HG02642 (cell line): ENCODE data around the gene CPLANE2.
"Not testable (repeated sequence)": the region's sequence is repeated elsewhere in the genome, so short reads cannot be mapped to it uniquely, and the experiment has no call there.

Experiments used
- ATAC-seq: cut with Tn5 transposase; IDR thresholded peaks from one replicate; pipeline ENCODE4 v1.9.1; 2021; ENCODE audit warnings: mild to moderate bottlenecking; ENCODE audit not compliant: unreplicated experiment, poor library complexity

CPLANE2 gene, protein sequence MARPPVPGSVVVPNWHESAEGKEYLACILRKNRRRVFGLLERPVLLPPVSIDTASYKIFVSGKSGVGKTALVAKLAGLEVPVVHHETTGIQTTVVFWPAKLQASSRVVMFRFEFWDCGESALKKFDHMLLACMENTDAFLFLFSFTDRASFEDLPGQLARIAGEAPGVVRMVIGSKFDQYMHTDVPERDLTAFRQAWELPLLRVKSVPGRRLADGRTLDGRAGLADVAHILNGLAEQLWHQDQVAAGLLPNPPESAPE

DNA sequence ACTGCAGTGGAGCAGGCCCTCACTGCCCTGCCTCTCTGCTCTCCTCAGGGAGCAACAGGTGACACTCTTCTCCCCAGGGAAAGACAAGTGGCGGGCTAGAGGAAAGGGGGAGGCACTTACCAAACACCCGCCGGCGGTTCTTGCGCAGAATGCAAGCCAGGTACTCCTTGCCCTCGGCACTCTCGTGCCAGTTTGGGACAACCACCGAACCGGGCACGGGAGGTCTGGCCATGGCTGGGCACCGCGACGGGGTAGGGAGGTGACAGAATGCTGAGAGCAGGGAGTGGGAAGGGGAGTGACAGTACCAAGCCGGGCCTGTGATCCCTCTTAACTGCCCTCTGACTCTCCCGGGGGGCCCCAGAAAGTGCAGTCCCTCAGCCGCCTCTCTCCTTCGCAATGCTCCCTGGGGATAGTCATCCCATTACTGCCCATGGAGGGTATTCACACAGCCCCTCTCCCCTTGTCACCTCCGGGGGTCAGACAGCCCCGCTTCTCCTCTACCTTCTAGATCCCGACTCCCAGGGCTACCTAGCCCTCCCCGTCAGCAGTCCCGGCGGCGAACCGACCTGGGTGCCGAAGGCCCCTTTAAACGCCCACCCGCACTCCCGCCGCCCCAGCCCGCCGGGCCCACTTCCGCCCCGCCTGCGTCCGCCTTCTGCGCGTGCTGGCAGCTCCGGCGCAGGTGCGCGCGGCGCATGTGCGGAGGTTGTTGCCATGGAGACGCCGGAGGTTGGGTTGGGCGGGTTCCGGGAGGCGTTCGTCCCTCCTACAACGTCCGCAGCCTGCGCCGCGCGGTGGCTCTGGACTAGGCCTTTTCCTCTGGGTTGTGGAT is at the start of gene CPLANE2:
Gene CPLANE2 (minus strand): TSS at position 673 of the 832 bp plus-strand sequence. CDS start 441 bp downstream, at position 232.
- peak; percentile 87 for ATAC-seq

GRCh38 chr1:16286122-16286521 is 49.1 kb upstream of the CPLANE2 start:
- ATAC-seq: no peak

GRCh38 chr1:16281765-16282164 is 44.8 kb upstream of the CPLANE2 start:
- ATAC-seq: no peak

DNA sequence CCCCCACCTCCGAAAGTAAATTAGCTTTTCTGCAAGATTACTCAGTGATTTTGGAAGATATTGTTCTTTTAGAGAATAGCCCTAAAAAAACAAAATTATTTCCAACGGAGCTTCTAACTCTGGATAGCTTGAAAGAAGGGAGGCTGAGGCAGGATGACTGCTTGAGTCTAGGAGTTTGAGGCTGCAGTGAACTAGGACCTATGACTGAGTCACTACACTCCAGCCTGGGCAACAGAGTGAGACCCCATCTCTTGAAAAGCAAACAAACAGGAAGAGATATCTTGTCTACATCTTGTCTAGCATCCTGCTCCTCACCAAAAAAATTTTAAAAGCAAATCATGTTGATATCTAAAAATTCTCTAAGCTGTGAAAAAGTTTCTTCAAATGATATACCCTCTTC is 42.2 kb upstream of the CPLANE2 start:
- ATAC-seq: no peak

- no peak for ATAC-seq
These were observed 39.5 kb upstream of the CPLANE2 start for GRCh38 chr1:16276302-16277030.

GRCh38 chr1:16275591-16275990 is 38.6 kb upstream of the CPLANE2 start:
- no peak for ATAC-seq

DNA sequence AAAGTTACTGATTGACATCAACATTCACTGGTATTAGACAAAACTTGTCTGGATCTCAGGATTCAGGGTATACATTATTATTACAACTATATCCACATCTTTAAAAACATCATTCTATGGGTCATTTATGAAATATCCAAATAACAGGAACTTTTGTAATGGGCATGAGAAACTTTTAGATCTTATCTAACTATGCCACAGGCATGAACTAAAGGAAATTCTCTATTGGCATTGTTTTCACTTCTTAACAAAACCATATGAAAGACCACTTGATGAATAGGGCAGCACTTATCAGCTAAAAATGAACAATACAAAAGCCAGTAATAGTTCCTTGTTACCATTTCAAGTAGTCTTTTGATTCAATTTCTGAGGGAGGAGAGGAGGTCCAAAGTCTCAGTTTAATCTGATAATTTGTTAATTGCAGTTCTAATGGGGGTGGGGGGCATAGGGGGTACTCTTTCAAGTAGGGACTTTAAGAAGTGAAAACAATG is 30.8 kb upstream of the CPLANE2 start:
- ATAC-seq: no peak

- ATAC-seq: no peak
These were observed 29.6 kb upstream of the CPLANE2 start for GRCh38 chr1:16266411-16267118.

- ATAC-seq: no peak
These were observed 25.1 kb upstream of the CPLANE2 start for GRCh38 chr1:16262067-16262466.

DNA sequence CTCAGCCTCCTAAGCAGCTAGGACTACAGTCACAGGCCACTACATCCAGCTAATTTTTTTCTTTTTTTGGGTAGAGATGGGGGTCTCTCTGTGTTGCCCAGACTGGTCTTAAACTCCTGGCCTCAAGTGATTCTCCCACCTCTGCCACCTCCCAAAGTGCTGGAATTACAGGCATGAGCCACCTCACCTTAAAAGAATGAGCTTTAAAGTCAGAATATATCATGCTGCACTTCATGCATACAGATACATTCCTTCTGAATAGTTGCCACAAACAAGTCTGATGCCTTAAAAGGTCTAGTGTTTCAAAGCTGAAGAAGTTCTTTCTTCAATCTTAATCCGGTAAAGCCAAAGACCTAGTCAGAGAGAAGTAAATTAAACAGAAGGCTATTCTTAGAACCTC is 23.8 kb upstream of the CPLANE2 start:
- no peak for ATAC-seq

DNA sequence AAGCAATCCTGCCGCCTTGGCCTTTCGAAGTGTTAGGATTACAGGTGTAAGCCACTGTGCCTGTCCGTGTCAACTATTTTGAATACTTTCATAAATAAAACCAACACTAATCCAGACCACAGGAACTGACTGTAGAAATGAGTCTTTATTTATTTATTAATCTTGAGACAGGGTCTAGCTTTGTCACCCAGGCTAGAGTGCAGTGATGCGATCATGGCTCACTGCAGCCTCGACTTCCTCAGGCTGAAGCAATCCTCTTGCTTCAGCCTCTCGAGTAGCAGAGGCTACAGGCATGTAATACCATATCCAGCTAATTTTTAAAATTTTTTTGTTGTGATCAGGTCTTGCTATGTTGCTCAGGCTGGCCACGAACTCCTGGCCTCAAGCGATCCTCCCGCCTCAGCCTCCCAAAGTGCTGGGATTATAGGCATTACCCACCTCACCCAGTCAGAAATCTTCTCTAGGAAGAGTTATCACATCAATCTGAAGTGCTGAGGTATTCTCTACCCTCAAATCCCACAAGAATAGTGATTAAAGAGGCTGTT is 21.7 kb upstream of the CPLANE2 start:
- ATAC-seq: no peak

GRCh38 chr1:16257968-16258367 is 21.0 kb upstream of the CPLANE2 start:
- ATAC-seq: no peak

GRCh38 chr1:16257556-16257955 is 20.6 kb upstream of the CPLANE2 start:
- not testable (repeated sequence) for ATAC-seq

DNA sequence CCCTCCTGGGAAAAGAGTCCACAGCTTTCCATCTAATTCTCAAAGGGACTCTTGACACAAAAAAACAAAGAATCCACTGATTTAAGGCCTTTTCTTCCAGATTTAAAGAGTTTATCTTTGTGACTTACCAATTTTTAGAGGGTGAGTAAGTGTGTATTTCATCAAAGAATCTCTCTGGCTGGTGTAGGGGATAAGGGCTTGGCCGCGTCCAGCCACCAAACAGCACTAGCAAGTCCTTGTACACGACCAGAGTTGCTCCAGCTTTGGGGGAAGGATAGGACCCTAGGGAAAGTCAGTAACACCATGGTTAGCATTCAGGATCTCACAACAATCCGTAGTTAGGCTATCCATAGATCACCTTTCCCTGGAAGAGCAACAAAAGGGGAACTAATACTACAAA is 19.5 kb upstream of the CPLANE2 start:
- ATAC-seq: no peak

DNA sequence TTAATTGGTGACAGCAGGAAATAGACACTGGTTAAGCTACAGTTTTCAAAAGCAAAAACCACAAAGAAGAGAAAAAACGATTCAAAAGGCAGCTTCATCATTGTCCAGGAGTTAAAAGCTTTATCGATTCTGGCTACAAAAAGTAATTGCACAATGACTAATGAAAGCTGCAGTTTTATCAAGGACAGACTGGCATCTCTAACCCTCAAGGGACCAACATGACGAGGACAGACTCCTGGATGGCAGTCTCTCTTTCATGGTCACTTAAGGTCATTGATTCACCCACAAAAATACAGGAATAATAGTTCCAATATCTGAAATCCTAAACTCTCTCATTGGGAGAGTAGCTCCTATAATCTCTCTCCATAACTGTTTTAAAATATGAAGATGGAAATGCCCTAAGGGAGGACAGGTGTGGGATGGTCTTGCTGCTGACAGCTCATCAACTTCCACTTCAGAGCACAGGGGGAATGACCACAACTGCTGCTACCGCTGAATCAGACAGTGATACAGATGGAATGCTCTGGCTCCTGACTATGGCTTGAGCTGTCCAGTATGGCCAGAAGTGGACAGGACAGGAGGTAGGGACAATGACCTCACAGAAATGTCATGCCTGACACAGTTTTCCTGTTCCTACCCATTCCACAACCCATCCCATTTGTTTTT is 17.4 kb upstream of the CPLANE2 start:
- no peak for ATAC-seq

DNA sequence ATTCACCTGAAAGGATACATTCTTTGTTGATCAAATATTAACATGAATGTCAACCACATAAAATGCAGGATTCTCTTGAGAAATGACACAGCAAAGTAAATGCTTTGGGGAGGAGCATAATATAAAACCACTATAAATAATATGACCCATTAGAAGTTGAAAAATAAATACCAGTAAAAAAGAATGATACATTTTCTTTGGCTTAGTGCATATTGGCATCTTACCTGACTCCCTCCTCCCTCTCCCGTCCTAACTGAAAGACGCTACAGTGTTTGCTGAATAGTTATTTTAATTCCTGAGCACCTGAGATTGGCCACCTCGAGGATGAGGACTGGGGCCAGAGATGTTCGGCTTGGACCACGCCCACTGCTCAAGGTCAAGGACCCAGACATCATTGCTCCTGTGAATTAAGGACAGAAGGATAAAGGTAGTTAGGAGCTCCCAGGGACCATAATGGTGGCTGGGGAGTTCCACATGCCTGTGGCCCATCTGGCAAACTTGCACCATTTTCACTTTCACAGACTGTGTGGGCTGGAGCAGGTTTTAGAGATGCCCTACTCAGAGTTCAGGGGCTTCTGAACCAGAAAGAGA is 16.4 kb upstream of the CPLANE2 start:
- ATAC-seq: no peak

DNA sequence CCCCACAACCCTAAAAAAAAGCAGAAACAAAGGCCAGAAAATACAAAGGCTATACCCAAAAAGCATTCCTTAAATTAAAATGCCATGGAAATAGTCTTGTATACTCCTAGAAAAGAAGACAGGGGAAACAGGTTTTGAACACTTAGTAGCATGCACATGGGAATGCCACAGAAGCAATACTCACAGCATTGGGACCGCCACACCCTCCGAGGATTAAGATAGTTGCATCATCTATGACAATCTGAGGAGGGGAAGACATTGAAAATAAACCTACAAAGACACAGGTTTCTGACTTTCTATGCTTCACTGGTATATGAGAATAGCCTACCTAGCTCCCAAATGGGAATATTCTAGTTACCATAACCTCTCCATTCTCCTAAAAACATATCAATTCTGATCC is 15.9 kb upstream of the CPLANE2 start:
- no peak for ATAC-seq

- ATAC-seq: no peak
These were observed 14.4 kb upstream of the CPLANE2 start for GRCh38 chr1:16251381-16251780.
